Hepatocyte (in vitro differentiated cells): ENCODE results near the gene CCNT1. TPM values are rescaled to one million over a fixed set of nuclear protein-coding genes. Genes with fewer than 3 reads are reported as not detected.

ENCODE experiments used
- DNase-seq: peaks from one replicate; pipeline ENCODE4 v3.0.0-alpha.2; 2016; ENCODE audit warnings: low spot score
- H2AFZ ChIP-seq: fragments of 200-600 bp; sonication (generic); 2 replicates; pipeline ENCODE4 v1.6.0; 2016; ENCODE audit warnings: antibody characterized with exemption, mild to moderate bottlenecking
- H3K27ac ChIP-seq: fragments of 200-600 bp; sonication (generic); 2 replicates; pipeline ENCODE4 v1.5.1; 2016; ENCODE audit warnings: mild to moderate bottlenecking
- H3K27me3 ChIP-seq: fragments of 200-600 bp; sonication (generic); 2 replicates; pipeline ENCODE4 v1.6.1; 2016
- H3K36me3 ChIP-seq: fragments of 200-600 bp; sonication (generic); replicated peaks from 2 replicates; pipeline ENCODE4 v1.5.1; 2016; ENCODE audit warnings: low read depth; ENCODE audit not compliant: insufficient read depth
- H3K4me1 ChIP-seq: fragments of 200-600 bp; sonication (generic); 2 replicates; pipeline ENCODE4 v1.5.1; 2016; ENCODE audit warnings: mild to moderate bottlenecking, moderate library complexity; ENCODE audit not compliant: insufficient read depth
- H3K4me2 ChIP-seq: fragments of 200-600 bp; sonication (generic); 2 replicates; pipeline ENCODE4 v1.6.0; 2016
- H3K4me3 ChIP-seq: fragments of 200-600 bp; sonication (generic); 2 replicates; pipeline ENCODE4 v1.5.1; 2016; ENCODE audit warnings: mild to moderate bottlenecking
- H3K79me2 ChIP-seq: fragments of 200-600 bp; sonication (generic); 2 replicates; pipeline ENCODE4 v1.6.0; 2017; ENCODE audit warnings: mild to moderate bottlenecking
- H3K9me2 ChIP-seq: fragments of 200-600 bp; sonication (generic); replicated peaks from 2 replicates; pipeline ENCODE4 v1.6.0; 2017; ENCODE audit warnings: mild to moderate bottlenecking; ENCODE audit not compliant: insufficient read depth
- H3K9me3 ChIP-seq: fragments of 200-600 bp; sonication (generic); 2 replicates; pipeline ENCODE4 v1.5.1; 2016; ENCODE audit warnings: low read depth, mild to moderate bottlenecking
- H4K20me1 ChIP-seq: fragments of 200-600 bp; sonication (generic); 2 replicates; pipeline ENCODE4 v1.6.0; 2016; ENCODE audit warnings: mild to moderate bottlenecking; ENCODE audit not compliant: insufficient read depth, poor library complexity, severe bottlenecking
- EZH2 ChIP-seq: fragments of 200-600 bp; sonication (generic); IDR thresholded peaks from 2 replicates; pipeline ENCODE4 v1.6.1; 2016; ENCODE audit warnings: antibody characterized with exemption, mild to moderate bottlenecking, borderline replicate concordance
- EZH2phosphoT487 ChIP-seq: fragments of 200-600 bp; sonication (generic); IDR thresholded peaks from one replicate; pipeline ENCODE4 v1.6.1; 2018; ENCODE audit warnings: antibody characterized with exemption, mild to moderate bottlenecking, low read depth, moderate library complexity; ENCODE audit not compliant: unreplicated experiment, severe bottlenecking
- WGBS: methylation state at CpG from one replicate; pipeline ENCODE4 v1.1.6; 2016; ENCODE audit warnings: low lambda C conversion rate; ENCODE audit errors: missing lambda C conversion rate; 5-methylcytosine and 5-hydroxymethylcytosine counted together
- polyA plus RNA-seq: library from polyadenylated mRNA; unstranded; fragments of >200 nt; fragmentation: Nextera tagmentation; extraction: Ambion mirVana; gene quantifications from 2 replicates; pipeline ENCODE4 v1.2.1, GENCODE V29; 2016
- total RNA-seq: library from RNA; depleted of rRNA; stranded (reverse); fragments of >200 nt; gene quantifications from 2 replicates; pipeline ENCODE4 v1.2.3, GENCODE V29; 2014
- TF ChIP-seq, protein P1 (sequence below): fragments of 200-600 bp; sonication (generic); IDR thresholded peaks from 2 replicates; pipeline ENCODE4 v1.5.1; 2016; ENCODE audit warnings: antibody characterized with exemption, mild to moderate bottlenecking; ENCODE audit not compliant: poor library complexity

The CCNT1 gene
- total RNA-seq (27.0 and 35.1 TPM in 2 replicates), polyA plus RNA-seq (5.0 and 5.2 TPM in 2 replicates)

- peaks cover 22% of the 10 kb centered on the region for H4K20me1 ChIP-seq
- H3K27me3 ChIP-seq: no peaks in the 10 kb centered on the region
- 1% methylated on average over 61 of the region's 61 CpGs for WGBS
- peak within 1 kb of the TSS; percentile 81 for H3K4me2 ChIP-seq
- H3K27ac ChIP-seq: peak within 1 kb of the TSS; percentile 90
- no peaks in the 10 kb centered on the region for H3K36me3 ChIP-seq
- H3K9me3 ChIP-seq: no peaks in the 10 kb centered on the region
- peak within 1 kb of the TSS; percentile 30 for H3K4me3 ChIP-seq
- DNase-seq: peak; percentile 100
- H3K9me2 ChIP-seq: no peaks in the 10 kb centered on the region
- H3K4me1 ChIP-seq: peaks cover 8% of the 10 kb centered on the region
- no peak for TF ChIP-seq EZH2
- TF ChIP-seq, protein P1, sequence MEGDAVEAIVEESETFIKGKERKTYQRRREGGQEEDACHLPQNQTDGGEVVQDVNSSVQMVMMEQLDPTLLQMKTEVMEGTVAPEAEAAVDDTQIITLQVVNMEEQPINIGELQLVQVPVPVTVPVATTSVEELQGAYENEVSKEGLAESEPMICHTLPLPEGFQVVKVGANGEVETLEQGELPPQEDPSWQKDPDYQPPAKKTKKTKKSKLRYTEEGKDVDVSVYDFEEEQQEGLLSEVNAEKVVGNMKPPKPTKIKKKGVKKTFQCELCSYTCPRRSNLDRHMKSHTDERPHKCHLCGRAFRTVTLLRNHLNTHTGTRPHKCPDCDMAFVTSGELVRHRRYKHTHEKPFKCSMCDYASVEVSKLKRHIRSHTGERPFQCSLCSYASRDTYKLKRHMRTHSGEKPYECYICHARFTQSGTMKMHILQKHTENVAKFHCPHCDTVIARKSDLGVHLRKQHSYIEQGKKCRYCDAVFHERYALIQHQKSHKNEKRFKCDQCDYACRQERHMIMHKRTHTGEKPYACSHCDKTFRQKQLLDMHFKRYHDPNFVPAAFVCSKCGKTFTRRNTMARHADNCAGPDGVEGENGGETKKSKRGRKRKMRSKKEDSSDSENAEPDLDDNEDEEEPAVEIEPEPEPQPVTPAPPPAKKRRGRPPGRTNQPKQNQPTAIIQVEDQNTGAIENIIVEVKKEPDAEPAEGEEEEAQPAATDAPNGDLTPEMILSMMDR: peak; percentile 14
- peaks cover 43% of the 10 kb centered on the region for H3K79me2 ChIP-seq
- H2AFZ ChIP-seq: peak within 1 kb of the TSS; percentile 63
Observed at GRCh38 chr12:48716493-48717251, at the start of gene CCNT1. Gene CCNT1 (minus strand): TSS chr12:48716707. CDS start chr12:48716675, 32 bp downstream.

- no peak overlapping the region for H2AFZ ChIP-seq
- 70% methylated on average over 5 of the region's 5 CpGs for WGBS
- no peaks in the 10 kb centered on the region for H3K27me3 ChIP-seq
- TF ChIP-seq EZH2: no peak
- TF ChIP-seq EZH2phosphoT487: no peak
- TF ChIP-seq, protein P1: no peak
- H3K79me2 ChIP-seq: no peaks in the 10 kb centered on the region
- H3K9me3 ChIP-seq: no peaks in the 10 kb centered on the region
- H3K27ac ChIP-seq: no peak overlapping the region
- DNase-seq: no peak
- H3K4me3 ChIP-seq: no peak overlapping the region
- no peaks in the 10 kb centered on the region for H3K36me3 ChIP-seq
- no peak overlapping the region for H3K4me2 ChIP-seq
- no peaks in the 10 kb centered on the region for H4K20me1 ChIP-seq
- H3K9me2 ChIP-seq: no peaks in the 10 kb centered on the region
- H3K4me1 ChIP-seq: no peaks in the 10 kb centered on the region
Observed at GRCh38 chr12:48765753-48766162, 49.3 kb upstream of the CCNT1 start.

GRCh38 chr12:48764521-48764920, 48.0 kb upstream of the CCNT1 start:
- Histone ChIP-seq H2AFZ (no peak overlapping the region), H3K27me3 (no peaks in the 10 kb centered on the region), H3K4me1 (no peaks in the 10 kb centered on the region), H4K20me1 (no peaks in the 10 kb centered on the region), H3K27ac (no peak overlapping the region), H3K79me2 (no peaks in the 10 kb centered on the region), H3K9me3 (no peaks in the 10 kb centered on the region), H3K4me2 (no peak overlapping the region), H3K4me3 (no peak overlapping the region), H3K36me3 (no peaks in the 10 kb centered on the region), H3K9me2 (no peaks in the 10 kb centered on the region)
- TF ChIP-seq EZH2phosphoT487 (no peak), EZH2 (no peak)
- TF ChIP-seq, protein P1: no peak
- 77% methylated on average over 2 of the region's 2 CpGs for WGBS
- DNase-seq: no peak
